Endothelial cell (in vitro differentiated cells): Measurements from ENCODE around the gene COL16A1. TPM values are rescaled to one million over a fixed set of nuclear protein-coding genes. Genes with fewer than 3 reads are reported as not detected.

Experiments used
- DNase-seq: peaks from one replicate; pipeline ENCODE4 v3.0.0; 2021; ENCODE audit warnings: low spot score
- H3K27ac Mint-ChIP-seq: one replicate; pipeline ENCODE4 v1.8.0; 2021; ENCODE audit warnings: mixed read lengths, inconsistent platforms; ENCODE audit not compliant: unreplicated experiment
- H3K27me3 Mint-ChIP-seq: one replicate; pipeline ENCODE4 v1.8.0; 2021; ENCODE audit warnings: mild to moderate bottlenecking, moderate library complexity, mixed read lengths, inconsistent platforms; ENCODE audit not compliant: unreplicated experiment
- H3K36me3 Mint-ChIP-seq: one replicate; pipeline ENCODE4 v1.8.0; 2021; ENCODE audit warnings: mild to moderate bottlenecking, low read depth, mixed read lengths, inconsistent platforms; ENCODE audit not compliant: unreplicated experiment
- H3K4me1 Mint-ChIP-seq: one replicate; pipeline ENCODE4 v1.8.0; 2021; ENCODE audit warnings: mild to moderate bottlenecking, mixed read lengths, inconsistent platforms; ENCODE audit not compliant: unreplicated experiment
- H3K4me3 Mint-ChIP-seq: one replicate; pipeline ENCODE4 v1.8.0; 2021; ENCODE audit warnings: mild to moderate bottlenecking, mixed read lengths, inconsistent platforms; ENCODE audit not compliant: unreplicated experiment
- H3K9me3 Mint-ChIP-seq: one replicate; pipeline ENCODE4 v1.8.0; 2021; ENCODE audit warnings: mixed read lengths, inconsistent platforms; ENCODE audit not compliant: unreplicated experiment
- total RNA-seq: library from RNA; stranded (reverse); fragmentation: NEBNext Ultra II Directional; extraction: Animal tissue kit (Norgen Biotek cat#: 25700); gene quantifications from one replicate; pipeline ENCODE4 v1.2.1, GENCODE V29; 2021; ENCODE audit not compliant: unreplicated experiment
- TF ChIP-seq, protein P1 (sequence below): fragments of 200-600 bp; sonication (generic); IDR thresholded peaks from one replicate; pipeline ENCODE4 v1.5.0; 2021; ENCODE audit warnings: antibody characterized with exemption; ENCODE audit not compliant: unreplicated experiment

COL16A1 gene
- total RNA-seq, 1 donor from 2014 or later, result 5.3 TPM

DNA sequence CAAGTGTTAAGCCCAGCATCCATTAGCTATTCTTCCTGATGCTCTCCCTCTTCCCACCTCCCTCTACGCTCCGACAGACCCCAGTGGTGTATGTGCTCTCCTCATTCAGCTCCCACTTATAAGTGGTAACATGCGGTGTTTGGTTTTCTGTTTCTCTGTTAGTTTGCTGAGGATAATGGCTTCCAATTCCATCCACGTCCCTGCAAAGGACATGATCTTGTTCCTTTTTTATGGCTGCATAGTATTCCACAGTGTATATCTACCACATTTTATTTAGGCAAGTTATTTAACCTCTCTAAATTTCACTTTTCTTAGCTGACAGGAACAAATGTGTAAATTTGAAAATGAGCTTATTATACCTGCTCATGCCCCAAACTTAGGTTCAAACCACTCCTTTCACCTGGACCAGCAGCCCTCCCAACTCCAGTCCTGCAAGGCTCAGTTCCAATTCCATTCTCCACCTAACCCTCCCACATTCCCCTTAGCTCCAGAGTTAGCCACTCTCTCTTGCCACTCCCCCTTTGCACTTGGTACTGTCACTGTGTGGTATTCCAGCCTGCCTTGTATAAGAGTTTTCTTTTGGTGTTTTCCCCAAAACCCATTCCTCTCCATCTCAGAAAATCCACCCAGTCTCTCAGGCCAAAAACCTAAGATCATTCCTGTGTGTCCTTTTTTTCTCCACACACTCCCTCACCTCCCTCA is 57.4 kb downstream of the COL16A1 start:
- H3K36me3 Mint-ChIP-seq, result peaks cover 3% of the 10 kb centered on the region
- H3K4me1 Mint-ChIP-seq, result peaks cover 25% of the 10 kb centered on the region
- H3K27me3 Mint-ChIP-seq, result peaks cover 14% of the 10 kb centered on the region
- peak overlapping the region; percentile 100 for H3K27ac Mint-ChIP-seq
- no peak for DNase-seq
- peak overlapping the region; percentile 87 for H3K4me3 Mint-ChIP-seq
- TF ChIP-seq, protein P1, sequence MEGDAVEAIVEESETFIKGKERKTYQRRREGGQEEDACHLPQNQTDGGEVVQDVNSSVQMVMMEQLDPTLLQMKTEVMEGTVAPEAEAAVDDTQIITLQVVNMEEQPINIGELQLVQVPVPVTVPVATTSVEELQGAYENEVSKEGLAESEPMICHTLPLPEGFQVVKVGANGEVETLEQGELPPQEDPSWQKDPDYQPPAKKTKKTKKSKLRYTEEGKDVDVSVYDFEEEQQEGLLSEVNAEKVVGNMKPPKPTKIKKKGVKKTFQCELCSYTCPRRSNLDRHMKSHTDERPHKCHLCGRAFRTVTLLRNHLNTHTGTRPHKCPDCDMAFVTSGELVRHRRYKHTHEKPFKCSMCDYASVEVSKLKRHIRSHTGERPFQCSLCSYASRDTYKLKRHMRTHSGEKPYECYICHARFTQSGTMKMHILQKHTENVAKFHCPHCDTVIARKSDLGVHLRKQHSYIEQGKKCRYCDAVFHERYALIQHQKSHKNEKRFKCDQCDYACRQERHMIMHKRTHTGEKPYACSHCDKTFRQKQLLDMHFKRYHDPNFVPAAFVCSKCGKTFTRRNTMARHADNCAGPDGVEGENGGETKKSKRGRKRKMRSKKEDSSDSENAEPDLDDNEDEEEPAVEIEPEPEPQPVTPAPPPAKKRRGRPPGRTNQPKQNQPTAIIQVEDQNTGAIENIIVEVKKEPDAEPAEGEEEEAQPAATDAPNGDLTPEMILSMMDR, result no peak
- H3K9me3 Mint-ChIP-seq, result no peaks in the 10 kb centered on the region

DNA sequence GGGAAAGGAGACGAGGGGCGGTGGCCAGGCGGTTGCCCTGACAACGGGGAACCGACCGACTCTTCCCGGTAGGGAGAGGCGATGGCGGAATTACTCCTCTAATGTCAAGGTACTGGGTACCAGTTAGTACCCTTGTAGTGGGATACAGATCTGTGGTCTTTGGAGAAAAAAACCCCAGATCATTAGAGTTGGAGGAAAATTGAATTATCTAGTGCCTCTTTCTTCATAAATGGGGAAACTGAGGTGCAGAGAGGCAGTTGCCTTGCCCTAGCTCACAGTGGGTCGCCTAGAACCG is 58.6 kb downstream of the COL16A1 start:
- peak overlapping the region; percentile 97 for H3K4me3 Mint-ChIP-seq
- H3K9me3 Mint-ChIP-seq, result no peaks in the 10 kb centered on the region
- peak; percentile 82 for DNase-seq
- TF ChIP-seq, protein P1, result no peak
- H3K27ac Mint-ChIP-seq, result peak overlapping the region; percentile 100
- peaks cover 14% of the 10 kb centered on the region for H3K27me3 Mint-ChIP-seq
- H3K36me3 Mint-ChIP-seq, result peaks cover 3% of the 10 kb centered on the region
- H3K4me1 Mint-ChIP-seq, result peaks cover 25% of the 10 kb centered on the region

DNA sequence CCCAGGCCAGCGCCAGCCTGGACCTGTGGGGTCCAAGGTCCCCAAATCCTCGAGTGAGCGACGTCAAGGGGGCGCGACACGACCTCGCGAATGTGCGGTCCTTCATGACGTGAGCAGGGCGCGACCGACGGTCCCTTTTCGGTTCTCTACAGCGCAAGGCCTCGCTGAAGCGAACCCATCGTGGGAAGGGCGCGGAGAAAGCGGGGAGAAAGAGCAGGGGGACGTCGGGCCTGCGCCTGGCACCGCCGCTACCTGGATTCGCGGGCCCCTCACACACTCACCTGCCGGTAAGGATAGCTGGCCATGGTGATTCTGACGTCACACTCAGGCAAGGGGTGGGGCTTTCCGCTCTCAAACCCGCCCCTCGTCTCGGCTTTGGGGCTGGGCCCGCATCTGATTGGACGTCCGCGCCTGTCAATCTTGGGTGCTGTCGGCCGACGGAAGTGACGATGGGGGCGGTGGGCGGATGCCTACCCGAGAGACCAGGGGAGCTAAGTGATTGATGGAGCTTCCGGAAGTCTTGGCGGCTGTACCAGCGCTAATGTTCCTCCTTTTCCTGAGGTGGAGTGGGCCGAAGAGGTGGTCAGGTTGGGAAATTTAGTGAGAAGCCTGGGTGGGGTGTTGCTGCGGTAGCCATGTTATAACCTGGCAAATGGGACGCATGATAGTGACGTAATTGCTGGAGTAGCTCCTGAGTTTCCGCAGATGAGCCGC is 59.1 kb downstream of the COL16A1 start, which contains the start of gene PEF1:
Gene PEF1, minus strand, starts transcription at position 317 of the 714 bp plus-strand sequence. Its CDS starts 12 bp downstream, at position 305.
- peak within 1 kb of the TSS; percentile 100 for H3K27ac Mint-ChIP-seq
- peaks cover 13% of the 10 kb centered on the region for H3K27me3 Mint-ChIP-seq
- no peaks in the 10 kb centered on the region for H3K9me3 Mint-ChIP-seq
- peak; percentile 98 for DNase-seq
- H3K4me3 Mint-ChIP-seq, result peak within 1 kb of the TSS; percentile 97
- H3K4me1 Mint-ChIP-seq, result peaks cover 25% of the 10 kb centered on the region
- TF ChIP-seq, protein P1, result no peak
- H3K36me3 Mint-ChIP-seq, result peaks cover 3% of the 10 kb centered on the region

DNA sequence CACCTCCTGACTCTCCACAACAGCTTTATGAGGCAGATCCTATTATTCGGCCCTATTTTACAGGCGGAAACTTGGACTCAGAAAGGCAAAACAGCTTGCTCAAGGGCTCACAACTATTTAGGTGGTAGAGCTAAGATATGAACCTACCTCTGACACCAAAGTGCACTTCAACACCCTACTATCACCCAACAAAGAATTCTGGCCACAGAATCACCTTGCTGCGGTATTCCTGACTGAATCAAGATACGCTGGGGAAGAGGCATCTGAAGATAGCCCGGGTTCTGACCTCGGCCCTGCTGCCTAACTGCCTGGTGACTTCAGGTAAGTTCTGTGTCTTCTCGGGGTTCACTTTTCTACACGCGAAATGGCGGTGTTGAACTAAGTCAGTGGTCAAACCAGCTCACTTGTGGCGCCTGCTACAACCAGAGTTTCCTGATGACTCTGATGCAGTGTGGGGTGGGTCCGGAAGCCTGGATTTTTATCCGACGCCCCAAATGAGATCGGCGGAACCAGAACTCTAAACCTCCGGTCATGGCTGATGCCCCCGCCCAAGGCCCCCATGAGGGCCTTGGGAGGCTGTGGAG is 59.7 kb downstream of the COL16A1 start:
- Mint-ChIP-seq H3K27me3 (peaks cover 13% of the 10 kb centered on the region), H3K9me3 (no peaks in the 10 kb centered on the region), H3K4me1 (peaks cover 25% of the 10 kb centered on the region), H3K27ac (peak overlapping the region; percentile 100), H3K4me3 (peak overlapping the region; percentile 97), H3K36me3 (peaks cover 3% of the 10 kb centered on the region)
- no peak for DNase-seq
- TF ChIP-seq, protein P1, result no peak
